ENCODE measurements around the gene AGAP5. TPM values are rescaled to one million over a fixed set of nuclear protein-coding genes. Genes with fewer than 3 reads are reported as not detected.
"Not testable (repeated sequence)": the region's sequence is repeated elsewhere in the genome, so short reads cannot be mapped to it uniquely, and the experiment has no call there.

Gene AGAP5
- total RNA-seq, 4 donors from 2014 or later = 2.1 to 10.1 (median 5.8) TPM

DNA sequence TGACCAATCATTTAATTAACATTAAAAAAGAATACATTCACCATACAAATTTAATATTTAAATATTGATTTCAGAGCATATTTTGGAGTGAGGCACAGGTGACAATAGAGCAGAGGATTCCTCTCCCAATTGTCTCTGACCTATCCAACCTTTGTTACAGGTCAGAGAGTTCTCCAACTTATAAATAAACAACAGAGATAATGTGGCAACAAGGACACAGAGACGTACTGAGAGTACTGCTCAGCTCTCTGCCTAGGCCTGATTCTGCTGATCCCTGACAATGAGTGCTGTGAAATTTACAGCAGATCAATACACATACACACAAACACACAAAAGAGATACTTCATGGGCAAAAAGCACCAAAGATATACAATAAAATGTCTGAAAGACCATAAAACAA lies 18.3 kb upstream of the AGAP5 start:
- DNase-seq (ENCODE audit: low spot score in 2 of 2) = no peak
- 83% methylated on average over 1 of the region's 1 CpG for WGBS
- H3K4me1 ChIP-seq = no peaks in the 10 kb centered on the region
- peaks cover 73% of the 10 kb centered on the region for H3K36me3 ChIP-seq
- H3K4me3 ChIP-seq = no peak overlapping the region
- no peaks in the 10 kb centered on the region for H3K27me3 ChIP-seq
- H3K9me3 ChIP-seq = no peaks in the 10 kb centered on the region
- no peak for TF ChIP-seq POLR2AphosphoS5 (IDR thresholded peaks at IDR 0.05)
- TF ChIP-seq, protein P1, sequence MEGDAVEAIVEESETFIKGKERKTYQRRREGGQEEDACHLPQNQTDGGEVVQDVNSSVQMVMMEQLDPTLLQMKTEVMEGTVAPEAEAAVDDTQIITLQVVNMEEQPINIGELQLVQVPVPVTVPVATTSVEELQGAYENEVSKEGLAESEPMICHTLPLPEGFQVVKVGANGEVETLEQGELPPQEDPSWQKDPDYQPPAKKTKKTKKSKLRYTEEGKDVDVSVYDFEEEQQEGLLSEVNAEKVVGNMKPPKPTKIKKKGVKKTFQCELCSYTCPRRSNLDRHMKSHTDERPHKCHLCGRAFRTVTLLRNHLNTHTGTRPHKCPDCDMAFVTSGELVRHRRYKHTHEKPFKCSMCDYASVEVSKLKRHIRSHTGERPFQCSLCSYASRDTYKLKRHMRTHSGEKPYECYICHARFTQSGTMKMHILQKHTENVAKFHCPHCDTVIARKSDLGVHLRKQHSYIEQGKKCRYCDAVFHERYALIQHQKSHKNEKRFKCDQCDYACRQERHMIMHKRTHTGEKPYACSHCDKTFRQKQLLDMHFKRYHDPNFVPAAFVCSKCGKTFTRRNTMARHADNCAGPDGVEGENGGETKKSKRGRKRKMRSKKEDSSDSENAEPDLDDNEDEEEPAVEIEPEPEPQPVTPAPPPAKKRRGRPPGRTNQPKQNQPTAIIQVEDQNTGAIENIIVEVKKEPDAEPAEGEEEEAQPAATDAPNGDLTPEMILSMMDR (IDR thresholded peaks at IDR 0.05) = no peak
- no peak for TF ChIP-seq EP300 (IDR thresholded peaks at IDR 0.05)
- TF ChIP-seq POLR2A (IDR thresholded peaks at IDR 0.05) = no peak
- H3K27ac ChIP-seq = no peak overlapping the region

DNA sequence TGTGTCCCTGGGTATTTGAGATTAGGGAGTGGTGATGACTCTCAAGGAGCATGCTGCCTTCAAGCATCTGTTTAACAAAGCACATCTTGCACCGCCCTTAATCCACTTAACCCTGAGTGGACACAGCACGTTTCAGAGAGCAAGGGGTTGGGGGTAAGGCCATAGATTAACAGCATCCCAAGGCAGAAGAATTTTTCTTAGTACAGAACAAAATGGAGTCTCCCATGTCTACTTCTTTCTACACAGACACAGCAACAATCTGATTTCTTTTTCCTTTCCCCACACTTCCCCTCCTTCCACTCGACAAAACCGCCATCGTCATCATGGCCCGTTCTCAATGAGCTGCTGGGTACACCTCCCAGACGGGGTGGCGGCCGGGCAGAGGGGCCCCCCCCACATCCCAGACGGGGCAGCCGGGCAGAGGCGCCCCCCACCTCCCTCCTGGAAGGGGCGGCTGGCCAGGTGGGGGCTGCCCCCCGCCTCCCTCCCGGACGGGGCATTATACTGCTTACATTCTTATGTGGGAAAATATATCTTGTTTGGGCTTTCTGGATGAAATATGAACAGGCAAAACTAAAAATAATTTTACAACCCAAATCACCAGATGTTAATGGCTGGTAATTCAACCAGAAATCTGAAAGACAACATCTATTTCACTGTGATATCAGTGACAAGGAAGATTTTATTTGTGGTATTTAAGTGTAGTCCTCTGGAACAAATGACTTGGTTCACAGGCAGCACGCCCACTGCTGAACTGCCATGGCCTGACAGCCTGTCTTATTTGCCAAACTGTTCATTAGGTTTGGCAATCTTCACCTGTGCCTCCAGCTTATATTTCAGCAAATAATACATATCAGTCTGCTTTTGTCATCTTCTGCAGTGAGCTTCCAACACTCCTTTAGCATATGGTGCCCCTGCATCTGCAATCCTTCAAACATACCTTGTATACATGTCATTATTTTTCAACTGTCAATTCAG lies 17.6 kb upstream of the AGAP5 start:
- not testable (repeated sequence) for H3K27me3 ChIP-seq; DNase-seq (ENCODE audit: low spot score in 2 of 2); H3K4me1 ChIP-seq; H3K4me3 ChIP-seq; H3K9me3 ChIP-seq; H3K27ac ChIP-seq
- WGBS = 93% methylated on average over 17 of the region's 17 CpGs
- peaks cover 66% of the 10 kb centered on the region for H3K36me3 ChIP-seq

DNA sequence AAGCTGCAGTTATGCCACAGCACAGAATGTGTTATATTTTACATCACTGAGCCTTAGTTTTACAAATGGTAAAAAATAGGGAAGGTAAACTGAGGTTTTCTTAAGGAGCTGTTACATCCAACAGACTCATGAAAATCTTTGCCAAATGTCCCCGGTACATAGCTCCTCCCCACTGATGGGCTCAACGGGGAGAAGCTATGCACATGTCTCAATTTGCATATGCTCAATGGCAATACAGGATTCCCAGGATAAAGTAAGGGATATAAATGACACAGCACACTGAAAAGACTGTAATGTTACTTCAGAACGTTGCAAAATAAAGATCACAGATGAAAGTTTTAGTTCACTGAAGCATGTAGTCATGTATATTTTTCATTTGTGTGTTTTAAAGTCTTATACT lies 16.6 kb upstream of the AGAP5 start:
- H3K9me3 ChIP-seq; DNase-seq (ENCODE audit: low spot score in 2 of 2); H3K4me1 ChIP-seq; H3K4me3 ChIP-seq; H3K27ac ChIP-seq; H3K27me3 ChIP-seq: not testable (repeated sequence)
- peaks cover 61% of the 10 kb centered on the region for H3K36me3 ChIP-seq
- 53% methylated on average over 3 of the region's 3 CpGs for WGBS

DNA sequence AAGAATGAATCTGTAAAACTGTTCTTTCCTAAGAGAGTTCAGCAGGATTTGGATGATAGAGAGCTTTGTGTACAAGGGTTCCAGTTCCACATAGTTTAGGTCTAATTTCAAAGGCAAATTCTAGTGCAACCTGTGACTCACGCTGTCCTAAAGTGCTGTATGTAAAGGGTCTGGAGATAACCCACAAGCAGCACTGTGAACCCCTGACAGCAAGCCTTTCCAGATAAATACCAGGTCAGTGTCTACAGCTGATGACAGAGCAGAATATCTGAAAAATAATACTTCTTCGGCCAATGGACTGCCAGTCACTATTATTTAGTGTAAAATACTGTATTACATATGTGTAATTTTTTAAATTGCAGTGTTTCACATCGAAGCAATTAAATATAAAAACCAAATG lies 16.0 kb upstream of the AGAP5 start:
- H3K27me3 ChIP-seq; H3K27ac ChIP-seq; DNase-seq (ENCODE audit: low spot score in 2 of 2); H3K4me3 ChIP-seq; H3K9me3 ChIP-seq; H3K4me1 ChIP-seq: not testable (repeated sequence)
- peaks cover 56% of the 10 kb centered on the region for H3K36me3 ChIP-seq
- 90% methylated on average over 3 of the region's 3 CpGs for WGBS

DNA sequence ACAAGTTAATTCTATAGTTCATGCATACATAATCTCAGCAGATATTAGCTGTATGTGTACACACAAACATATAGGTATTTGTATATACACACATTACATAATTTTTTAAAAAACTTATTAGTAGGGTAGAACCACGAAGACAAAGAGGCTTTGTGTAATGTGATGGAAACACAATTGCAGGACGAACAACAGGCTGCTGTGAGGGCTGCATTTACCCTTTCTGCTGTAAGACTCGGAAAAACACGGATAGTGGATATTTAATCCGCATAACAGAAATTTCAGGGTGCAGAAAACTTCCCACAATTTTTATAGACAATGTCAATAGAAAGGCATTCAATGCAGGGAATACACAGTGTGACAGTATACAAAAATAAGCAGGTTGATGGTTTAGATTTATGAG lies 13.8 kb upstream of the AGAP5 start:
- 85% methylated on average over 5 of the region's 5 CpGs for WGBS
- not testable (repeated sequence) for H3K9me3 ChIP-seq, H3K4me1 ChIP-seq

DNA sequence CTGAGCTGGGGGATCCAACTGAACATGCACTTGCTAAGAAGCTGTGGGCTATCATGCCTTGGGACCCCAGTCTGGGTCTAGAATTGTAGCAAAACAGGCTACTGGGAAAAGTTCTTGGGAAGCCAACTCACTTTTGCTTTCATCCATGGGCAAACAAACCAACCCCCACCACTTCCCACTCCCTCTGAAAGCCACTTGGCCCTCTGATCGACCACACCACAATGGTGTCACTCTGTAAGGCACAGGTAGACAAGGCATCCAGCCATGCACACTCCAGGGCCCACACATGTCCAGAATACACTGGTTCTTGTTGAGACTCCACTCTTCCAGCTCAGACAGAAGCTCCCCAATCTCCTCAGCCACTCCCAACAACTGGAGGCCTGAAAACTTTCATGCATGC lies 10.2 kb upstream of the AGAP5 start:
- not testable (repeated sequence) for H3K27me3 ChIP-seq

More for the DNA sequence above, 13.8 kb upstream of the AGAP5 start:
- not testable (repeated sequence) for H3K4me3 ChIP-seq; H3K27ac ChIP-seq; DNase-seq (ENCODE audit: low spot score in 2 of 2); H3K27me3 ChIP-seq
- H3K36me3 ChIP-seq = peaks cover 35% of the 10 kb centered on the region

DNA sequence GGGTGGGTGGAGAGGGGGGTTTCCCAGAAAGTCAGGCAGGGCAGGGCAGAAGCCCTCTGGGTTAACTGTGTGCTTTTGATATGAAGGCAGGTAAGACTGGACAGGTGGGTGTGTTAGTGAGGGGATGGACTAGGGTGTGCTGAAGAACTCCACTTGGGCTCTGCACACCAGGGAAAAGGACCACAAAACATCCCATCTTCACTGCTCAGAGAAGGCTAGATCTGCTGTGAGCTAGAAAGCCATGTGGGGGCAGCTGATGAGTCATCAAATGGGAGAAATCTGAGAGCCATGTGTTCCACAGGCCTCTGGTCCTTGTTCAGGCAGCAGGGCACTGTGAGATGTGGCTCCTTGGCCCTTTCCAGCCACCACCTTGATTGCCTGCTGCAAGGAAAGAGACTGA lies 9.7 kb upstream of the AGAP5 start:
- DNase-seq (ENCODE audit: low spot score in 2 of 2); H3K27ac ChIP-seq; H3K9me3 ChIP-seq; H3K4me1 ChIP-seq; H3K4me3 ChIP-seq; H3K27me3 ChIP-seq: not testable (repeated sequence)
- peaks cover 15% of the 10 kb centered on the region for H3K36me3 ChIP-seq

More for the DNA sequence above, 10.2 kb upstream of the AGAP5 start:
- H3K27ac ChIP-seq; DNase-seq (ENCODE audit: low spot score in 2 of 2); H3K4me3 ChIP-seq; H3K9me3 ChIP-seq; H3K4me1 ChIP-seq: not testable (repeated sequence)
- WGBS = 100% methylated on average over 1 of the region's 1 CpG
- peaks cover 17% of the 10 kb centered on the region for H3K36me3 ChIP-seq

DNA sequence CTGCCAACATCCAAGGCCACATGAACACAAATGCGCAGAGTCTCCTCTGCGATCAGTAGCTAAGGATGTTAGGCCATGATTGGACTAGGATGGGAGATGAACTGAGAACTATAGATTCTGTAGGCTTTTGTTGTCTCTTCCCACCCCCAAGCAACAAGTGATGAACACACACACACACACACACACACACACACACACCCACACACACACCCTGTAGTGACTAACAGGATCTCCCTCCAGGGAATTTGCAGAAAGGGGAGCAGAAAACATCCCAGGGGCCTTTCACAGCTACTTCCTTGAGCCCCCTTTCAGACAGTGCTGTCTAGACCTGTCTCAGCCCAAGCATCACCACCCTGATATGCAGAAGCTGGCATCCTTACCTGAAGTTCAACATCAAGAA lies 8.6 kb upstream of the AGAP5 start:
- 96% methylated on average over 2 of the region's 2 CpGs for WGBS
- H3K9me3 ChIP-seq; H3K36me3 ChIP-seq; DNase-seq (ENCODE audit: low spot score in 2 of 2); H3K27ac ChIP-seq; H3K27me3 ChIP-seq; H3K4me1 ChIP-seq; H3K4me3 ChIP-seq: not testable (repeated sequence)

DNA sequence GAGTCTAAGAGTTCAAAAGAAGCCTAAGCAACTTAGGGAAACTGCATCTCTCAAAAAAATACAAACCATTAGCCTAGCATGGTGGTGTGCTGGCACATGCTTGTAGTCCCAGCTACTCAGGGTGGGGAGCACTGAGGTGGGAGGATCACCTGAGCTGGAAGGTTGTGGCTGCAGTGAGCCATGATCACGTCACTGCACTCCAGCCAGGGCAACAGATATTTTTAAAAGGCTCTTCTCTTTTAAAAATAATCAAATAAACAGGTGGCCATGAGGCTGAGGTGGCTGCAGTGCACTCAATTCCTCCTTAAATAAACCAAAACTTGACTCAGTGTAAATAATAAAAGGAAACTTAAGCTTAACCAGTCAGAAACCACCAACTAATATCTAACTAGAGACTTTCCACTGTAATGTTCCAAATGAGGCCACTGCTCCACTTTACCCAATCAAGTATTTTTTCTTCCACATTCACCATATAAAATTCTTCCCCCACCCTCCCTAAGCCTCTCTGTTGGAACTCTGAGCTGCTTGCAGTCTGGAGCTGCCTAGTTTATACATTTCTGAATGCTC lies 7.7 kb upstream of the AGAP5 start:
- H3K4me3 ChIP-seq; H3K27ac ChIP-seq; H3K27me3 ChIP-seq; DNase-seq (ENCODE audit: low spot score in 2 of 2); H3K4me1 ChIP-seq; H3K36me3 ChIP-seq; H3K9me3 ChIP-seq: not testable (repeated sequence)
- WGBS = 100% methylated on average over 1 of the region's 1 CpG

DNA sequence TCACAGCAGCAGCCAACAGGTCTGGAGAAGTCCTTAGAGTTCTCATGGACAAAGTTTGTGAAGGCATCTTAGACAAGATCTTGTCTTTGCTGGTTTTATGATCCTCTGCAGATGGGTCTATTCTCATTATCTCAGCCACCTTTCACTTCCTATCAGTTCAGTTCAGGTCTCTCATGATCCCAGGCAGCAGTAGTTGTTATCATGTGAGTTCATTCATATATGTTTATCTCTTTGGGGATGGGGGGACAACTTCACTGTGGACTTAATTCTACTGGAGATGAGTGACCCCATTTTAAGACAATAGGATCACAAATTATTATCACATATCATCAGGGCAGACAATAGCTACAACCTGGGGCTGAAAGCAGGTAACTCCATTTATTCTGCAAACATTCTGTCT lies 6.0 kb upstream of the AGAP5 start:
- H3K4me3 ChIP-seq; H3K36me3 ChIP-seq; H3K27me3 ChIP-seq; DNase-seq (ENCODE audit: low spot score in 2 of 2); H3K4me1 ChIP-seq; H3K9me3 ChIP-seq; H3K27ac ChIP-seq: not testable (repeated sequence)

DNA sequence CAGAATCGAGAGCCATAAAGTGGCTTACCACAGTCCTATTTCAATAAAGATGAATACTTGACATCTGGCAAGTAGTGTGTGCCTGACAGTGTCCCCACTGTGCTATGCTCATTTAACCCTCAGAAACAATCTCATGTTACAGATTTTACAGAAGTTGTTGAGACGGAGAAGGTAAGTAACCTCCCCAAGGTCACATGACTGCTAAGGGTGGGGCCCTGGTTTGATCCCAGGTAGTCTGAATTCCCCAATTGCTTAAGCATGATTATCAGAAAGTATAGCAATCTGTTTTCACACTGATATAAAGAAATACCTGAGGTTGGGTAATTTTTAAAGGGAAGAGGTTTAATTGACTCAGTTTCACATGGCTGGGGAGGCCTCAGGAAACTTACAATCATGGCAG lies 910 bp upstream of the AGAP5 start:
- H3K4me3 ChIP-seq; H3K9me3 ChIP-seq; H3K36me3 ChIP-seq; DNase-seq (ENCODE audit: low spot score in 2 of 2); H3K27me3 ChIP-seq; H3K4me1 ChIP-seq; H3K27ac ChIP-seq: not testable (repeated sequence)
- 89% methylated on average over 2 of the region's 2 CpGs for WGBS

DNA sequence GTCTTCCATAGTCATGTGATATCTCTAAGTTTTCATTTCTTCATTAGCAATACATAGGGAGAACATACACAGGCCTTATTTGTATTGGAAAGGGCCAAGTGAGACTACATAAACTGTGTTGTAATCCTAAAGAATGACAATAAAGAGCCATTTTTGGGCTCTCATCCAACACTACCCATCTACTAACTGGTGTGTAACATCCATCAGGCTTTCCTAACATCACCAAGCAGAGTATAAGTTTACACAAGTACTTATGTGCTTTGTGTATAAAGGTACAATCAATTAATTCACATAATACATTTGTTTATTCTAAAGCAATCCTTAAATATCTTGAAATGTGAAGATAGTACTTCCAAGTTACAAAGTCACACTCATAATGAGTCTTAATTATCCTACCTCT lies 2.6 kb downstream of the AGAP5 start:
- not testable (repeated sequence) for H3K36me3 ChIP-seq; DNase-seq (ENCODE audit: low spot score in 2 of 2); H3K27me3 ChIP-seq; H3K4me1 ChIP-seq; H3K9me3 ChIP-seq; H3K27ac ChIP-seq; H3K4me3 ChIP-seq

DNA sequence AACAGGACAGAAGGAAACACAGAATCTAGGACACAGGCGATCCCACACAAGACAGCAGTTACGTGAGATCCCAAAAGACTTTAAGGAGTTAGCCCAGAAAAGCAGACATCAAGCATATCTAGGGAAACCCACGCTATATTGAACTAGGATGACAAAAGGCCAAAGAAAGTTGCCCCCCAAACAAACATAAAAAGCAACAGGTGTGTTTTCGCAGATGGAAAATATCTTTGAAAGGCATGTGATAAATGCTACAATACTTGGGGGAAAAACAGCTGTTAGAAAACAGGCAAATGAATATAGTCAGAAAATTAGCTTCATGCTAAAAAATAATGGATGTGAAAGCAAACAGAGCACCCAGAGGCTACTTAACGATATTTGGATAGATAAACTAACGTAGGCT lies 7.2 kb downstream of the AGAP5 start:
- not testable (repeated sequence) for H3K4me1 ChIP-seq; H3K27ac ChIP-seq; H3K36me3 ChIP-seq; H3K9me3 ChIP-seq; H3K4me3 ChIP-seq; H3K27me3 ChIP-seq; DNase-seq (ENCODE audit: low spot score in 2 of 2)
- 95% methylated on average over 6 of the region's 6 CpGs for WGBS

All from suprapubic skin (tissue), 4 donors.